Progenitor cell of endocrine pancreas (in vitro differentiated cells): ENCODE data around the gene ZNF385B. TPM values are rescaled to one million over a fixed set of nuclear protein-coding genes. Genes with fewer than 3 reads are reported as not detected.

Experiments
- DNase-seq: peaks from one replicate; pipeline ENCODE4 v3.0.0; 2021; ENCODE audit warnings: low spot score; ENCODE audit not compliant: unreplicated experiment
- H3K27ac Mint-ChIP-seq: 2 replicates; pipeline ENCODE4 v1.8.0; 2021; ENCODE audit warnings: mild to moderate bottlenecking, moderate library complexity, mixed read lengths
- H3K27me3 Mint-ChIP-seq: 2 replicates; pipeline ENCODE4 v1.8.0; 2021; ENCODE audit warnings: mixed read lengths
- H3K36me3 Mint-ChIP-seq: 2 replicates; pipeline ENCODE4 v1.8.0; 2022; ENCODE audit warnings: mixed read lengths; ENCODE audit not compliant: insufficient read depth
- H3K4me1 Mint-ChIP-seq: 2 replicates; pipeline ENCODE4 v1.8.0; 2021; ENCODE audit warnings: low read depth, mixed read lengths
- H3K4me3 Mint-ChIP-seq: 2 replicates; pipeline ENCODE4 v1.8.0; 2021; ENCODE audit warnings: low read depth, mild to moderate bottlenecking, moderate library complexity, mixed read lengths
- H3K9me3 Mint-ChIP-seq: 2 replicates; pipeline ENCODE4 v1.8.0; 2021; ENCODE audit warnings: low read depth, mixed read lengths
- CTCF ChIP-seq: fragments of 200-600 bp; sonication (generic); IDR thresholded peaks from one replicate; pipeline ENCODE4 v1.5.0; 2021; ENCODE audit warnings: antibody characterized with exemption, mild to moderate bottlenecking; ENCODE audit not compliant: unreplicated experiment
- total RNA-seq: library from RNA; stranded (reverse); gene quantifications from 2 replicates; pipeline ENCODE4 v1.2.1, GENCODE V29; 2021

Gene ZNF385B
- total RNA-seq, 1 donor from 2014 or later, result 4.9 TPM

GRCh38 chr2:179543361-179543901, 318.0 kb downstream of the ZNF385B start:
- DNase-seq, result no peak
- no peak for TF ChIP-seq CTCF
- H3K27ac Mint-ChIP-seq, result peak overlapping the region; percentile 33
- H3K36me3 Mint-ChIP-seq, result peaks cover 4% of the 10 kb centered on the region
- H3K9me3 Mint-ChIP-seq, result peaks cover 7% of the 10 kb centered on the region
- H3K27me3 Mint-ChIP-seq, result no peaks in the 10 kb centered on the region
- H3K4me1 Mint-ChIP-seq, result peaks cover 16% of the 10 kb centered on the region
- no peak overlapping the region for H3K4me3 Mint-ChIP-seq

GRCh38 chr2:179541586-179541985, 319.8 kb downstream of the ZNF385B start:
- Mint-ChIP-seq H3K4me1 (peaks cover 16% of the 10 kb centered on the region), H3K4me3 (no peak overlapping the region), H3K36me3 (peaks cover 4% of the 10 kb centered on the region), H3K27me3 (no peaks in the 10 kb centered on the region), H3K9me3 (peaks cover 4% of the 10 kb centered on the region), H3K27ac (no peak overlapping the region)
- DNase-seq, result no peak
- TF ChIP-seq CTCF, result no peak

- H3K4me3 Mint-ChIP-seq, result no peak overlapping the region
- DNase-seq, result no peak
- no peaks in the 10 kb centered on the region for H3K27me3 Mint-ChIP-seq
- H3K4me1 Mint-ChIP-seq, result peaks cover 15% of the 10 kb centered on the region
- peaks cover 4% of the 10 kb centered on the region for H3K9me3 Mint-ChIP-seq
- H3K36me3 Mint-ChIP-seq, result peaks cover 4% of the 10 kb centered on the region
- H3K27ac Mint-ChIP-seq, result no peak overlapping the region
- no peak for TF ChIP-seq CTCF
Observed at GRCh38 chr2:179539124-179539511, 322.3 kb downstream of the ZNF385B start.

DNA sequence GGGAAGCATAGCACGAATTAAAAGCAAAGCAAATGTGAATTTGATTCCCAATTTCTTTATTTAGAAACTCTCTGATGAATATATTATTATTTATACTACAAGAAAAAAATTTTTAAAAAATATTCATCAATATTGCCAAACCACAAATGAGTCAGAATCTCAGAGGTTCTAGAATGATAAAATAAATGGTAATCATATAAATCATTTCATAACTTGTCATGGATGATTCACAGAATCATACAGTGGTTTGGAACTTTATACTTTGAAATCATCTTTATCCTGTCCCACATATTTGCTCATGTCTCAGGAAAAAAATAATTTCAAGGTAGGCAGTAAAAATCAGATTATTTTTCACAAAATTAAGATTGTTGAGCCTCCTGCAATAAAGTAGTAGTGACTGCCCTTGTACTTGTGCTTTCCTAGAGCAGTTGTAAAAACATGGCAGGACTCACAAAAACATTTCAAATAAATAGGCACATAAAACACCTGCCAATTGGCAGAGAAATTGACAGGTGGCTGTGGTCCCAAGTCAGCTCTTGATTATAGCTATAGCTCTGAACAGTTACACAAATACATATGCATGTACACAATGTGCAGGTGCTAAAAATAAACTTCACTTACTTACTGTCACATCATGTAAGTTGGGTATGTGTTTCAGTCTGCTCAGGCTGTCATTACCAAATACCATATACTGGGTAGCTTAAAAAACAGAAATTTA, 322.8 kb downstream of the ZNF385B start:
- Mint-ChIP-seq H3K4me1 (peaks cover 9% of the 10 kb centered on the region), H3K27ac (no peak overlapping the region), H3K27me3 (no peaks in the 10 kb centered on the region), H3K9me3 (peaks cover 4% of the 10 kb centered on the region), H3K4me3 (no peak overlapping the region), H3K36me3 (peaks cover 4% of the 10 kb centered on the region)
- TF ChIP-seq CTCF, result no peak
- DNase-seq, result no peak

DNA sequence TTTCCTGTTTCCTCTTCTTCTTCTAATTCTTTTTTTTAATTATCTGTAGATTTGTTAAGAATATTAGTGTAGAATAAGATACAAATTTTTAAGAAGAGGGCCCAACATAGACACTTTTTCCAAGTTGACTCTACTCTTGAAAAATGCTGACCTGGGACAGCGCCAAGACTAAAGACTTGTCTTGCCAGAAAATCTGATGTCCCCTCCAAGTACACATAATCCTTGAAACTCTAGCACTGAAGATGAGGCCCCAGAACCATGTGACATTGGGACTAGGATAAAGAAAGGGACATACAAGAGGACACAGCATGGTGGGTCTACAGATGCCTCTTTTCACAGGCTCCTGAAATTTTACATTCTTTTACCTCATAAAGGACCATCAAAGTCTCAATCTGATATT, 325.2 kb downstream of the ZNF385B start:
- no peak for TF ChIP-seq CTCF
- Mint-ChIP-seq H3K36me3 (peaks cover 4% of the 10 kb centered on the region), H3K27me3 (no peaks in the 10 kb centered on the region), H3K9me3 (peaks cover 4% of the 10 kb centered on the region), H3K4me1 (peaks cover 3% of the 10 kb centered on the region), H3K4me3 (no peak overlapping the region), H3K27ac (no peak overlapping the region)
- no peak for DNase-seq
